GM08714 (cell line): Measurements from ENCODE around the gene CCDC71.

Source experiments
- H3K4me3 ChIP-seq: fragments of 200-500 bp; sonication (Bioruptor generic); 2 replicates; pipeline ENCODE4 v1.5.1; 2014; ENCODE audit warnings: mild to moderate bottlenecking, low read length, inconsistent platforms
- ZNF274 ChIP-seq: IDR thresholded peaks from 2 replicates; pipeline ENCODE4 v1.6.1; 2012; ENCODE audit warnings: mild to moderate bottlenecking, low read depth, low read length

Gene CCDC71

DNA sequence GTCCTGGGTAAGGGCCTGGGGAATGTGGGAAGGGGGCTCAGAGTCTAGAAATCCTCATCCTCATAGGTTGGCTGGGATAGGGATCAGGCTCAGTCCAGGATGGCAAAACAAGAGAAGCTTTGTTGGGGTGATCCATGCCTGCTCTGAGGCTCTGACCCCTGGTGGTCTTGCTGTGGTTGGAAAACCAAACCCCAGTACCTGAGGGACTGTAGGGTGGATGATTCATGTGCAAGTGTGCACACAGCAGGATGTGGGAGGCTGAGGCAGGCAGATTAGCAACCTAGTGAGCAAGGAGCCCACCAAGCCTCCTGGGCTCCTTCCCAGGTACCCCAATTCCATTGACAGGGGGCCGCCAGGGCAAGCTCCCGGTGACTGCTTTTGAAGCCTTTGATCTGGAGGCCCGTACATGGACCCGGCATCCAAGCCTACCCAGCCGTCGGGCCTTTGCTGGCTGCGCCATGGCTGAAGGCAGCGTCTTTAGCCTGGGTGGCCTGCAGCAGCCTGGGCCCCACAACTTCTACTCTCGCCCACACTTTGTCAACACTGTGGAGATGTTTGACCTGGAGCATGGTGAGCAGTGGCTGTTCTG lies 8.4 kb upstream of the CCDC71 start:
- TF ChIP-seq ZNF274, result no peak
- no peak overlapping the region for H3K4me3 ChIP-seq

DNA sequence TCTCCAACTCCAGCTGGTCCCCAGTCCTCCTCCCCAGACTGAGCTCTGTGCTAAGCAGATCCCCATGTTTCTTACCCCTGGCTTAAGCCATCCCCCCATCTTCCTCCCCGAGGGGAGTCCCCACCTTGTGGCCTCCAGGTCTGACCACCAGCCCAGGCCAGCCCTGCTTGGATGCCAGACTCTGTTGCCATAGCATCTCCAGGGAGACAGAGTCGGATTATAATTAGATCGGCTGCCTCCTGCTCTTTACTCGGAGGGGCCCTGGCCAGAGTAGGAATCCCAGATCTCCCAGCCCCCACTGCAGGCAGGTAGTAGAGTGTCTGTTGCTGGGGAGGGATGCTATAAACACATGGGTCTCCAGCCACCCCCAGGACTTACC lies 7.7 kb upstream of the CCDC71 start:
- no peak overlapping the region for H3K4me3 ChIP-seq
- TF ChIP-seq ZNF274, result no peak

DNA sequence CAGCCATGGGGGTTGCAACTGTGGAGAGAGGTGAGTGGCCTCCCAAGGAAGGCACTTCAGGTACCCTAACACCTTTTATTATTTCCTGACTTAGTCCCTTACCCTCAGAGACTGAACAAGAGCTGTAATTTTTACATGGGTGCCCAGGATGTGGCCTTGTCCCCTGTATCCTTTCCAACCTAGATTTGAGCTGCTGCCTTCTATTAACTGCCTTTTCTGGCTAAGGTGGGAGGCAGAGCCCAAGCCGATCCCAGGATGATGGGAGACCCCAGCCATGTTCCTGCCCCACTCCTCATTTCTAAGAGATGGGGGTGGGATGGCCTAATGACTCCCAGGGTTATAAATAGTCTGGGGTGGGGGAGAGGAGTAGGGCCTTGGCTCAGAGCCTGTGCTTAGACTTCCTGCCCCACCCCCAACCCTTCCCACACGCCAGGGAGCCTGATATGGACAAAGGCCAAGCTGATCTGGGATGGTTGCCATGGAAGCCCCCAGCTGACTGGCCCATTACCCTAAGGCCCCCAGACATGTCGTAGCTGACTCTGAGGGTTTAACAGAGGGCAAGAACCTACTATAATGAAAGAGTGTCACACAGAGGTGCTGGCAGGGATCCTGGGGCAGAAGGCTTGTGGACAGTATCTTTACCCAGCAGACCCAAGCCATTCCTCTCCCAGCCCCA lies 7.1 kb upstream of the CCDC71 start:
- no peak overlapping the region for H3K4me3 ChIP-seq
- TF ChIP-seq ZNF274, result no peak

DNA sequence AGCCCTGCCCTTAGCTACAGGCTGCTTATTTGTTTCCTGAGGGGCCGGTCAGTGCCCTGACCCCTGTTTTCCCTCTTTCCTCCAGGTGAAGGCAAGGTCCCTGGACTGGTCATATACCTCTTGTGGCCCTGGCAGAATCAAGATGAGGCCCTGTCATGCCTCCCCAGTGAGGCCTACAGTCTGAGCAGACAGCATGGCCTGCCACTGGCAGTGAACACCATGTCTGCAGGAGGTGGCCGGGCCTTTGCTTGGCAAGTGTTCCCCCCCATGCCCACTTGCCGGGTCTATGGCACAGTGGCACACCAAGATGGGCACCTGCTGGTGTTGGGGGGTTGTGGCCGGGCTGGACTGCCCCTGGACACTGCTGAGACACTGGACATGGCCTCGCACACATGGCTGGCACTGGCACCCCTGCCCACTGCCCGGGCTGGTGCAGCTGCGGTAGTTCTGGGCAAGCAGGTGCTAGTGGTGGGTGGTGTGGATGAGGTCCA lies 6.5 kb upstream of the CCDC71 start:
- H3K4me3 ChIP-seq, result no peak overlapping the region
- no peak for TF ChIP-seq ZNF274

DNA sequence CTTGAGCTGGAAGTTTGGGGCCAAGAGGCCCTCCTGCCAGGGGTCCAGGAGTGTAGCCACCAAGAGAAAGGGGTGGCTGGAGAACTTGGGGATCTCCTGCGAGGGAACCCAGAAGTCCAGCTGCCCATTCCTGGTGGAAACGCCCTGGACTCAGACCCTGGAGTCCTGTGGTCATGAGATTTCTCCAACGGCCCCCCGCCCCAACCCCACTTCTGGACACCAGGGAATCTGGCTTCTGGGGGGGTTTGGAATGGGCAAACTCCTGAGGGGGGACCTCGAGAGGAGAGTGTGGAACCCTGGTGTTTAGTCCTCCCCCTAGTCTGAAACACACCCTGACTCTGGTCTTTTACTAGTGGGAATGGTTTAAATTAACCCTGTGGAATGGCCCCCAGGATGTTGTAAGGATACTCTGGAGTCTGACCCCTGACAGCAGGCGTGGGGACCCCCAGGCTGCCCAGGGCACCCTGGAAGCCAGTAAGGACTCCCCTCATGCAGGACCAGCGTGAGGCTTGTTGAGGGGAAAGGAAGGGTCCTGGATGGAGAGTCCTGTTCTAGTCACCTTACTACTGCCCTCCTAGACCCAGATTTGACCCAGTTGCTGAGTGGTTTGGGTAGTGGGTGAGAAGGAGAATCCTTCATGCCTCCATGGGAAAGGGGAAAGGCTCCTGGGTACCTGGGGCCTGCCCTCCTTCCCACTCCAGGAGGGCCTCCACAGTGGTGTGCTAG lies 5.8 kb upstream of the CCDC71 start:
- no peak for TF ChIP-seq ZNF274
- H3K4me3 ChIP-seq, result peak overlapping the region; percentile 49; the same call in 1 of the 2 replicates

DNA sequence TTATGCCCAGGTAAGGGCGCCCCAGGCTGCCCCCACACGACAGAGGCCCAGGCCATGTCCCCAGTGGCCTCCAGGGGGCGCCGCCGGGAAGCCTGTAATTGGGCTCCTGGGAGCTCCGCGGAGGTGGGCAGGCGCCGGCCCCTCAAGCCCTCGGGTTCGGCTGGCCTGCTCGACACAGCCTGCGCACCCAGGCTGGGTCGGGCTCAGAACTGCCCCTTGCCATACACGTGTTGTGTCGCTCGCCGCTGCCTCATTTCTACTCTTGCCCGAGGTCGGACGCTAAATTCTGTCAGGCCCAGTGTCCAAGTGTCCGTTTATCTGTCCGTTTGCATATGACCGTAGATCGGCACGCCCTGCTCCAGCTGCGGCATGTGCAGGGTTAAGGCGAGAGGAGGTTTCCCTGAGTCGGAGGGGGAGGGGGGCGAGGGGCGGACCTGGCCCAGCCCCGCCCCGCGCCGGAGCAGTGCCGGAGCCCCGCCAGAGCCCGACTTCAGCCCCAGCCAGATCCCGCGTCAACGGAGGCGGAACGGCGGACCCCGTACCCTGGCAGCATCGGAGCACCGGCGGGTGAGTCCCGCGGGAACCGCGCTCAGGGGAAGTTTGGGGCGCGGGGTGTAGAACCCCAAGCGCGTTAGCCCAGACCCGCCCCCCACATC lies 5.1 kb upstream of the CCDC71 start, which contains the start of gene KLHDC8B:
Gene KLHDC8B (plus strand): TSS at position 480 of the 656 bp plus-strand sequence. CDS start 1,172 bp downstream, outside the sequence.
- no peak for TF ChIP-seq ZNF274
- H3K4me3 ChIP-seq, result peak within 1 kb of the TSS; percentile 49; the same call in 1 of the 2 replicates

DNA sequence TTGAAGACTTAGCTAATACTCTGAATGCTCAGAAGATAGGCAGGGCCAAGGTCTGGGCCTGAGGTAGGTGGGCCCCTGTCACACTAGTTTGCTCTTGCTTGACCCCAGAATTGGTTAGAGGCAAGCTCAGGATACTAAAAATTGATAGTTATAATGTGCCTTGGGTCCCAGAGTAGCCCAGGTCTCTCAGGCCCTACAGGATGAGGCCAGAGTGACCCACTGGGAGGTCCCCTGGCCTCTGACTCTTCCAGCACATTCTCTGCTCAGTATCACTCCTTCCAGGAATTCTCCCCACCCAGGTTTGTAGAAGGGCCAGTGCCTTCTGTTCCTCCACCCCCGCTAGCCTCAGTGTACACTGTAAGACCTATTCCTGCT lies 4.6 kb upstream of the CCDC71 start:
- TF ChIP-seq ZNF274, result no peak
- peak overlapping the region; percentile 49; the same call in 1 of the 2 replicates for H3K4me3 ChIP-seq

DNA sequence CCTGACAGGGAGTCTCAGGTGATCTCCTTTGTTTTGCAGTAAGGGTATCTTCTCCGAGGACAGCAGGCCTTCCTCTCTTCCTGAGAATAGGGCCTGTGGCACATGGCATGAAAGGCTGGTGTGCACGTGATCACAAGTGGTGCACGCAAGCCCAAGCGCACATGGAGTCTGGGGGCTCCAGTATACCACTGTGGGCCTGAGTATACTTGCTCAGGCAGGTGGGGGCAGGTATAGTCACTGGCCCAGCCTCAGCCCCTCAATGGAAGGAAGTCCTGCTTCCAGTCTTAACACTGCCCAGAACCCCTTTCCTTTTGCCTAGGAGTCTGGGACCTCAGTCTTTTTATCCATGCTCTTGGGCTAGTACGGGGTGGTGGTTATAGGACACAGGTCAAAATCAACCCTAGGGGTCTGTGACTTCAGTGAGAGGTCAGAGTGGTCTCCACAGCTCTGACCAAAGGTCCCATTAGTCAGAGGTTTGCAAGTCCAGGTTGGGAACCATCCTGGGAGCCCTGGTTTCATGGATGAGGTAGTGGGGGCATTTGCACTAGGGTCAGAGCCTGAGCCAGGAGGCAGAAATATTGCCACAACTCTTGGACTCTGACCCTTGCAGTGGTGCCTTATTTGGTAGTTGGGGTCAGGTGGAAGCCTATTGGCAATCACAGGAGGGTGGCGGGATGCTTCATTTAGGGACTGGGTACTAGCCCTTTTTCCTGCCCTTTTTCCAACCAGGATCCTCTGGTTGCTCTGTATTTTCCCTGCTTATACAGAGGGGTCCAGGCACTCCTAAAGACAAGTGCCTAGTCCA lies 823 bp upstream of the CCDC71 start:
- H3K4me3 ChIP-seq, result peak overlapping the region; percentile 82; the same call in 1 of the 2 replicates
- no peak for TF ChIP-seq ZNF274

DNA sequence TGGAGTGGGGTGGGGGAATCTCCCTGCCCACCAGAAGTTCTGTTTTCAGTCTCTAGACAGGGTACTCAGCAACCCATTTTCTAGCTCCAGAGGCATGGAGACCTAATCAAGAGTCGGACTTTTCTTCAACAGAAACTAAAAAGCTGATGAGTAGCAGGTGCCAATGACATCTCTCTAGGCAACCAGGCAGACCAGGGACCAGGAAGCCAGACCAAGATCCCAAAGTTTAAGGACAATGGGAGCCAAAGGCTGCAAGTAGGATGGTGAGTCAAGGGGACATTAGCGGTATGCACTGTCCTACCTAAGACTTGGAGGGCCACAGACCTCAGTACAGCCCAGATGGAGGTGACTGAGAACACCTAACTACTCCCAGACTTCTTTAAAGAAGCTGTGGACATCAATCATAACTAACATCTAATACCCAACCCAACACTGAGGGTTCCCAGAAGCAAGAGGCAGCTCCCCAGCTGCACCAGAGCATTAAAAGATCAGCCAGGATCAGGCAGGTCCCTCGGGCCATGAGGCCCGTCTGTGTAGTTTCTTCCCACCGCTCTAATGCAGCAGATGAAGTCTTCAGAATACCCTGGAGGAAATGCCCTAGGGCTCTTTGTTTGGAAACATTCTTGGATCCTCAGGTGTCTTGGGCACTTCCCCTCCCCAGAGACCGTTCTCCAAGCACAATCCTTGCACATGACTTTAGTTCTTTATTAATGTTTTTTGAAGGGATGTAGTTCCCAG lies 979 bp downstream of the CCDC71 start:
- TF ChIP-seq ZNF274, result no peak
- peak overlapping the region; percentile 82 for H3K4me3 ChIP-seq

DNA sequence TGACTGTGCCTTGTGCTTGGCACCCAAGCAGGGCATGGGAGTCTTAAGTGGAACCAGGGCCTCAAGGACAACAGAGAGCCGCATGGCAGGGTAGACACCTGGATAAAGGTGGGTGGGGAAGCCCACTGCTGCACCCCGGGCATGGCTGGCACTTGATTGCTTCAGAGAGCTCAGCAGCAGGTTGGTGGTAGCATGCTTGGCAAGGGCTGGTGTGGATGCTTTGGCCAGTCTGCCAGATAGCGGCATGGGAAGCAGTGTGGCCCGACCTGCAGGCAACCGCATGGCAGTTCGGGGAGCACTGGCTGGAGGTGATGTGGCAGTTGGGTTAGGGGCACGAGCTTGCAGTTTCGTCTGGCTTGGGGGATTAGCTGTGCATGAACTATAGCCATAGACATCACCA lies 2.5 kb downstream of the CCDC71 start:
- H3K4me3 ChIP-seq, result no peak overlapping the region
- no peak for TF ChIP-seq ZNF274

DNA sequence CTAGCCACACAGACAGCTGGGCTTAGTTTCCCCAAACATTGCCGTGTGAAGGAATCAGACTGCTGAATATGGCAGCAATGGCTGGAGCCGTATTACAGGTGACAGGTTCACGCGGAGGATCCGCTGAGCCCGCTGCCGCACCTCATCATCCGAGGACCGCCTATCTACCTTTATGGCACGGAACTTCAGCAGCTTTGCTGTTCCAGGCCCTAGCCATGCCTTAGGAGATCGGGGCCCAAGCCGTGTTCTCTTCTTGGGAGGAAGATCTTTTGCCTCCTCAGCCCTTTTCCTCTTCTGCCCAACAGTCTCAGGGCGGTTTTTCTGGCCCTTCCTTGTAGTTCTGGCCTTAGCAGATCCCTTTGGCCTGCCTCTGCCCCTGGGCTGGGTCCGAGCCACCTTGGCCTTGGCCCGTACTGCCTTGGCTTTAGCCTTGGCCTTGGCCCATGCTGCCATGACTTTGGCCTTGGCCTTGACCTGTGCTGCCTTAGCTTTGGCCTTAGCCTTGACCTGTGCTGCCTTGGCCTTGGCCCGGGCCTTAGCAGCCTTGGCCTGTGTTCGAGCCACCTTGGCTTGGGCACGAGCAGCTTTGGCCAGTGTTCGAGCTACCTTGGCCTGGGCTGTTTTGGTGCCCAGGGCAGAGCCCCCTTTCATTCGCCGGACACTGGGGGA lies 3.2 kb downstream of the CCDC71 start:
- no peak overlapping the region for H3K4me3 ChIP-seq
- no peak for TF ChIP-seq ZNF274

DNA sequence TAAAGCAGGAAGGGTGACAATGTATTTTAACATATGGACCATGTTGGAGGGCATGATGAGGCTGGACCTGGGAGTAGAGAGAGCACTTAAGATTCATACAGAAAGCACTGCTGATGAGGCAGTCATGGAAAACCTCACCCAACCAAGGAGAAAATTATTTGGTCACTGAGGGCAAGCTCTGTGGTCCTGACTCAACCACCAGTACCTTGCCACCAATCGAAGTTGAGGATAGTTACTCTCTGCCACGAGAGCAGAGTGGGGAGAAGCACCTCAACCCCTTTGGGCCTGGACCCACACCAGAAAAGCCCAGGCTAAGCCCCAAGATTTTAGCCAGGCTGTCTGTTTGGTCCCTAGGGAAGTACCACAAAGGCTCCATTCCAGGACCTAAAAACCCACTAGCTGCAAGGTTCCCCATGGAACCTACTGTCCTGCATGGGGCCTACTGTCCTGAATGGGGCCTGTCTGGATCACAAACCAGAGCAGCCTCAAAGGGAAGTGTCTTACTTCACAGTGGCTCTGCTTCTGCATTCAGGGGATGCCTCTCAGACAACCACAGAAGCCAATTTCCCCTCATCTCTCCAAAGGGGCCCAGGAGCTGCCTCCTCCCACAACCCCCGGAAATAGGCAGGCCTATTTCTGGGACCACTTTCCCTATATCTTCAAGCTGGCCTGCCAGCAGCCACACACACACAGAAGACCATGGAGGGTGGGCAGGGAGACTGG lies 4.2 kb downstream of the CCDC71 start:
- TF ChIP-seq ZNF274, result no peak
- H3K4me3 ChIP-seq, result no peak overlapping the region
